DOHH2 (cell line): ENCODE measurements around the gene RNF17.

ENCODE experiments used
- H3F3A ChIP-seq: fragments of 200-600 bp; sonication (generic), shearing (Covaris generic); 2 replicates; pipeline ENCODE4 v1.6.0; 2016; ENCODE audit warnings: antibody characterized with exemption, mild to moderate bottlenecking; ENCODE audit not compliant: control insufficient read depth, insufficient read depth
- H3K27ac ChIP-seq: fragments of 200-600 bp; sonication (generic); 2 replicates; pipeline ENCODE4 v1.5.1; 2014; ENCODE audit warnings: low read depth, mild to moderate bottlenecking, low read length, moderate library complexity
- H3K27me3 ChIP-seq: fragments of 200-600 bp; sonication (generic); 2 replicates; pipeline ENCODE4 v1.6.1; 2014; ENCODE audit warnings: mild to moderate bottlenecking, low read length, mixed read lengths; ENCODE audit not compliant: control insufficient read depth
- H3K36me3 ChIP-seq: fragments of 200-600 bp; sonication (generic); 2 replicates; pipeline ENCODE4 v1.6.1; 2014; ENCODE audit warnings: mild to moderate bottlenecking, low read length, moderate library complexity, mixed read lengths; ENCODE audit not compliant: control insufficient read depth
- H3K4me1 ChIP-seq: fragments of 200-600 bp; sonication (generic); 2 replicates; pipeline ENCODE4 v1.6.1; 2014; ENCODE audit warnings: mild to moderate bottlenecking, low read length, mixed read lengths; ENCODE audit not compliant: control insufficient read depth
- H3K4me2 ChIP-seq: fragments of 200-600 bp; sonication (generic); 2 replicates; pipeline ENCODE4 v1.6.0; 2014; ENCODE audit warnings: mild to moderate bottlenecking, low read length, moderate library complexity
- H3K4me3 ChIP-seq: fragments of 200-600 bp; sonication (generic); 2 replicates; pipeline ENCODE4 v1.5.1; 2014; ENCODE audit warnings: mild to moderate bottlenecking, low read length, mixed read lengths
- H3K79me2 ChIP-seq: fragments of 200-600 bp; sonication (generic); 2 replicates; pipeline ENCODE4 v1.6.1; 2014; ENCODE audit warnings: mild to moderate bottlenecking, low read length, mixed read lengths; ENCODE audit not compliant: control insufficient read depth
- H3K9me2 ChIP-seq: fragments of 200-600 bp; sonication (generic); replicated peaks from 2 replicates; pipeline ENCODE4 v1.6.1; 2014; ENCODE audit warnings: mild to moderate bottlenecking, low read length, mixed read lengths; ENCODE audit not compliant: control insufficient read depth
- H3K9me3 ChIP-seq: fragments of 200-600 bp; sonication (generic); 2 replicates; pipeline ENCODE4 v1.6.1; 2014; ENCODE audit warnings: antibody characterized with exemption, low read length, mixed read lengths; ENCODE audit not compliant: control insufficient read depth, insufficient read depth
- H4K20me1 ChIP-seq: fragments of 200-600 bp; sonication (generic); 2 replicates; pipeline ENCODE4 v1.6.0; 2014; ENCODE audit warnings: low read depth, mild to moderate bottlenecking, antibody characterized with exemption, low read length, moderate library complexity; ENCODE audit not compliant: control insufficient read depth, insufficient read depth
- CTCF ChIP-seq: fragments of 200-600 bp; sonication (generic); IDR thresholded peaks from one replicate; pipeline ENCODE4 v1.5.1; 2014; ENCODE audit warnings: antibody characterized with exemption, mild to moderate bottlenecking, low read depth, low read length; ENCODE audit not compliant: poor library complexity, severe bottlenecking
- EZH2phosphoT487 ChIP-seq: fragments of 200-600 bp; sonication (generic); IDR thresholded peaks from 2 replicates; pipeline ENCODE4 v1.6.1; 2017; ENCODE audit warnings: borderline replicate concordance, mild to moderate bottlenecking, antibody characterized with exemption, low read length, moderate library complexity, mixed read lengths

Gene RNF17

GRCh38 chr13:24875566-24875965 lies 111.6 kb downstream of the RNF17 start:
- Histone ChIP-seq H3K4me2 (no peak overlapping the region), H3K9me2 (no peaks in the 10 kb centered on the region), H3K9me3 (no peaks in the 10 kb centered on the region), H3K4me3 (no peak overlapping the region), H3F3A (no peaks in the 10 kb centered on the region), H4K20me1 (no peaks in the 10 kb centered on the region), H3K79me2 (no peaks in the 10 kb centered on the region), H3K27ac (no peak overlapping the region), H3K4me1 (peaks cover 6% of the 10 kb centered on the region; the same call in 1 of the 2 replicates), H3K36me3 (no peaks in the 10 kb centered on the region), H3K27me3 (peaks cover 19% of the 10 kb centered on the region; the same call in 1 of the 2 replicates)
- TF ChIP-seq EZH2phosphoT487 (no peak), CTCF (no peak)

GRCh38 chr13:24877531-24877930 lies 113.6 kb downstream of the RNF17 start:
- no peak for TF ChIP-seq CTCF
- TF ChIP-seq EZH2phosphoT487, result no peak

GRCh38 chr13:24878340-24878739 lies 114.4 kb downstream of the RNF17 start:
- H3F3A ChIP-seq, result no peaks in the 10 kb centered on the region
- no peaks in the 10 kb centered on the region for H3K79me2 ChIP-seq
- H3K4me1 ChIP-seq, result peaks cover 6% of the 10 kb centered on the region; the same call in 1 of the 2 replicates
- TF ChIP-seq CTCF, result no peak
- no peak for TF ChIP-seq EZH2phosphoT487
- no peaks in the 10 kb centered on the region for H3K9me3 ChIP-seq
- H3K4me3 ChIP-seq, result no peak overlapping the region
- H3K27me3 ChIP-seq, result peaks cover 6% of the 10 kb centered on the region; the same call in 1 of the 2 replicates
- H3K27ac ChIP-seq, result no peak overlapping the region
- no peaks in the 10 kb centered on the region for H3K9me2 ChIP-seq
- no peak overlapping the region for H3K4me2 ChIP-seq
- peaks cover 9% of the 10 kb centered on the region for H3K36me3 ChIP-seq
- no peaks in the 10 kb centered on the region for H4K20me1 ChIP-seq

More at GRCh38 chr13:24877531-24877930, 113.6 kb downstream of the RNF17 start:
- Histone ChIP-seq H3K9me2 (no peaks in the 10 kb centered on the region), H3K27me3 (peaks cover 14% of the 10 kb centered on the region; the same call in 1 of the 2 replicates), H3K79me2 (no peaks in the 10 kb centered on the region), H3K27ac (no peak overlapping the region), H3K36me3 (peaks cover 3% of the 10 kb centered on the region), H3K9me3 (no peaks in the 10 kb centered on the region), H3F3A (no peaks in the 10 kb centered on the region), H4K20me1 (no peaks in the 10 kb centered on the region), H3K4me2 (no peak overlapping the region), H3K4me3 (no peak overlapping the region), H3K4me1 (peaks cover 6% of the 10 kb centered on the region; the same call in 1 of the 2 replicates)
